NCI-H524 treated with DMSO at 0.1 percent for 48 hours (cell line): ENCODE data around the gene TNF.

ENCODE experiments used
- DNase-seq: peaks from one replicate; lab custom pipeline; 2025; lab: John Stamatoyannopoulos, UW

The TNF gene

GRCh38 chr6:31575335-31575901 lies at the start of gene TNF:
Gene TNF (plus strand): TSS chr6:31575565. CDS start chr6:31575742, 177 bp downstream.
- DNase-seq: no peak

GRCh38 chr6:31525932-31526591 lies 49.3 kb upstream of the TNF start:
- DNase-seq: no peak

- DNase-seq: no peak
Measured at GRCh38 chr6:31528307-31528777, 47.0 kb upstream of the TNF start.

- no peak for DNase-seq
Measured at GRCh38 chr6:31528821-31529328, 46.5 kb upstream of the TNF start, which contains the start of gene MCCD1. Gene MCCD1 (plus strand): TSS chr6:31528962. CDS start chr6:31529015, 53 bp downstream.

GRCh38 chr6:31529329-31530150 lies 45.8 kb upstream of the TNF start:
- DNase-seq: no peak

GRCh38 chr6:31530659-31531058 lies 44.7 kb upstream of the TNF start:
- DNase-seq: no peak

- DNase-seq: no peak
Measured at GRCh38 chr6:31531162-31531561, 44.2 kb upstream of the TNF start.

- DNase-seq: no peak
Measured at GRCh38 chr6:31531771-31532643, 43.4 kb upstream of the TNF start.

- DNase-seq: no peak
Measured at GRCh38 chr6:31532644-31533454, 42.5 kb upstream of the TNF start.

GRCh38 chr6:31533455-31533841 lies 41.9 kb upstream of the TNF start:
- no peak for DNase-seq

- no peak for DNase-seq
Measured at GRCh38 chr6:31534011-31534410, 41.4 kb upstream of the TNF start.

GRCh38 chr6:31534521-31535040 lies 40.8 kb upstream of the TNF start:
- no peak for DNase-seq

- DNase-seq: no peak
Measured at GRCh38 chr6:31535538-31536324, 39.6 kb upstream of the TNF start.

GRCh38 chr6:31538805-31539400 lies 36.5 kb upstream of the TNF start:
- no peak for DNase-seq

- no peak for DNase-seq
Measured at GRCh38 chr6:31540640-31541039, 34.7 kb upstream of the TNF start.

- DNase-seq: no peak
Measured at GRCh38 chr6:31541059-31541657, 34.2 kb upstream of the TNF start.

GRCh38 chr6:31541658-31542521 lies 33.5 kb upstream of the TNF start, which contains the start of gene DDX39B:
Gene DDX39B (minus strand): TSS chr6:31542003. CDS start chr6:31540532, 1,471 bp downstream.
- peak; percentile 69 for DNase-seq

GRCh38 chr6:31543639-31544038 lies 31.7 kb upstream of the TNF start:
- no peak for DNase-seq
